CMK (cell line): ENCODE measurements around the gene NR4A2.

Source experiments
- DNase-seq: peaks from one replicate; pipeline ENCODE4 v3.0.0-alpha.2; 2010; ENCODE audit warnings: low read depth

Gene NR4A2

DNA sequence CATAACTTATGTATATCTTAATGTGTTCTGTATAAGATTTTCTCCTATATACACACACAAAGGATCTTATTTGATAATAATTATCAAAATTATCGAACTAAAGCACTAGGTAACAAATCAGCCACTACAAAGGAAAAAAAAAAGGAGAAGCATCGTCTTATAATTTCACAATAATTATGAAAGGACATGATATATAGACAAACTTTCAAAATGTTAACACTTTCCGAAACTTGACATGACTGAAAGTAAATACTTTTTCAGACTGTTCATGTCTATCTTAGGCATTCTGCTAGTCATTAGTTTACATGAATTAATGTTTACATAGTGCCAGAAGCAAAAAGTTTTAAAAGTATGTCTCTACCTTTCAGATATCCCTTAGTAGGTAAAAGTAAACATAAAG, 7.3 kb upstream of the NR4A2 start:
- DNase-seq, result no peak

GRCh38 chr2:156339110-156339847, 6.8 kb upstream of the NR4A2 start:
- no peak for DNase-seq

DNA sequence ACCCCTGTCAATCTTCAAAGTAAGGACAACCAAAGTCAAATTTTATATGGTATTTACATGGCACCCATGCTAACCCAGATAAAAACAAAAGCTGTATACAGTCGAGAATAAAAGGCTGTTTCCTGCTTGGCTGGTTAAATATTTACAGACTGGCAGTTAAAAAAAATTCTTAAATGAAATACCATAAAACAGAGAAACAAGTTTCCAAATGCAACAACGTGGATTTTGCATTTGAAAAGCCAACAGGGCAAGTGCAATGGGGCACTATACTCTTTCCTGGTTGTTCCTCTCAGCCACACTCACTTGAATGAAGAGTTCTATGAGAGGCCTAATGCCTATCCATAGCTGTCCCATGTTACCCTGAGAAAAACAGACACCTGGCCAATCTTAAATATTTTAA, 6.1 kb upstream of the NR4A2 start:
- DNase-seq, result no peak

- no peak for DNase-seq
These were observed 2.3 kb upstream of the NR4A2 start for GRCh38 chr2:156334496-156335478.

GRCh38 chr2:156333951-156334495, 1.5 kb upstream of the NR4A2 start:
- no peak for DNase-seq

GRCh38 chr2:156333274-156333950, 891 bp upstream of the NR4A2 start:
- no peak for DNase-seq

GRCh38 chr2:156332284-156332533, 312 bp downstream of the NR4A2 start:
- DNase-seq, result no peak

GRCh38 chr2:156331572-156332283, 793 bp downstream of the NR4A2 start:
- no peak for DNase-seq

- no peak for DNase-seq
These were observed 2.4 kb downstream of the NR4A2 start for GRCh38 chr2:156329927-156330726.

DNA sequence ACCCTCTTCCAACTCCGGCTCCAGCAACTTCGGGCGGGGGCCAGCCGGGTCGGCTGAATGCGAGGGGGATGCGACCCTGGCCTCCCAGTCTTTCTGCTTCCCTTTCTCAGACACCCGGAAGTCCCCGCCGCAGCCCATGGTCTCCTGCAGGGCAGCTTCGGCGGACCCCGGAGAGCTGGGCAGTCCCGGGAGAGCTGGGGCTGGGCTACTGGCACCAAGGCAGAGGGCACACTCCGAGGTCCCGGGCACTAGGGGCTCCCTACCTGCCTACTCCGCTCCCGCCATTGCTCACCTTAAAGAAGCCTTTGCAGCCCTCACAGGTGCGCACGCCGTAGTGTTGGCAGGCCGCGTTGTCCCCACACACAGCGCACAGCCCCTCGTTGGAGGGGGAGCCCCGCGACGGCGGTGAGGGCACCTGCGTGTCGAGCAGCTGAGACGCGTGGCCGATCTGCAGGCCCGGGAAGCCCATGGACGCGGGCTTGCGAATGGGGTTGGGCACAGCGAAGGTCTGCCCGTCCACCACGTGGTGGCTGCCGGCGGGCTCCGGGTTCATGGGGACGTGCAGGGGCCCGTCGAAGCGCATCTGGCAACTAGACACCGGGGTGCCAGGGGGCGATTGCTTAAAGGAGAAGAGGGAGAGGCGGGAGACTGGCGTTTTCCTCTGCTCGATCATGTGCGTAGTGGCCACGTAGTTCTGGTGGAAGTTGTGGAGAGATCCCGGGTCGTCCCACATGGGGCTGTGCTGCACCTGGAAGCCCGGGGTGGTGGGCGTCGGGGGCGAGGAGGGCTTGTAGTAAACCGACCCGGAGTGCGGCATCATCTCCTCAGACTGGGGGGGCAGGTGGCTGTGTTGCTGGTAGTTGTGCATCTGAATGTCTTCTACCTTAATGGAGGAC, 3.2 kb downstream of the NR4A2 start:
- DNase-seq, result no peak

DNA sequence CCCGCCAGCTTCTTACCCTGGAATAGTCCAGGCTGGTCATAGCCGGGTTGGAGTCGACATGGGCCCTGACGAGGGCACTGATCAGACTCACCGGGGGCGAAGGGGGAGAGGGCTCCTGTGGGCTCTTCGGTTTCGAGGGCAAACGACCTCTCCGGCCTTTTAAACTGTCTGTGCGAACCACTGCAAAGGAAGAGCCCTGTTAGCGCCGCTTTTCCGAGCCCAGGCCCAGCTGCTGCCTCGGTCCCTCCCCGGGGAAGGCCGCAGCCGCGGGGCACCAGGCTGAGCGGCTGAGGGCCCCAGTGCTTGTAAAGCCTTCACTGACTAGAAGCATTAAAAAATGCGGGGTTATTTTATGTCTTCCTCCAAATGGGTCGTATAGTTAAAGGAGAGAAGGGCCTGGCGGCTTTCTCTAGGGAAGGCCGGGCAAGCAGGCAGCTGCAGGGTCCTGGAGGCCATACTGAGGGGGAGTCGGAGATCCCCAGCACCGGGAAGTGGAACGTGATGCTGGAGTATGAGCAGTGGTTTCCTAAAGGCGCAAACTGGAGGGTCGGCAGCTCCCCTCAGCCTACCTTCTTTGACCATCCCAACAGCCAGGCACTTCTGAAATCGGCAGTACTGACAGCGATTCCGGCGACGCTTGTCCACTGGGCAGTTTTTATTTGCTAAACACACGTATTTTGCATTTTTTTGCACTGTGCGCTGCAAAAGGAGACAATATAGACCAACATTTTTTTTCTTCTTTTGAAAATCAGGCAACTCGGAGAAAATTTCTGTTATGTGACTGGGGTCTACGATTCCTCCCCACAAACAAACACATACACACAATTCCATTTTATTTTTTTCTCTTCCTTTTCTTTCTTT, 4.5 kb downstream of the NR4A2 start:
- DNase-seq, result no peak

GRCh38 chr2:156326526-156327095, 5.9 kb downstream of the NR4A2 start:
- DNase-seq, result no peak

DNA sequence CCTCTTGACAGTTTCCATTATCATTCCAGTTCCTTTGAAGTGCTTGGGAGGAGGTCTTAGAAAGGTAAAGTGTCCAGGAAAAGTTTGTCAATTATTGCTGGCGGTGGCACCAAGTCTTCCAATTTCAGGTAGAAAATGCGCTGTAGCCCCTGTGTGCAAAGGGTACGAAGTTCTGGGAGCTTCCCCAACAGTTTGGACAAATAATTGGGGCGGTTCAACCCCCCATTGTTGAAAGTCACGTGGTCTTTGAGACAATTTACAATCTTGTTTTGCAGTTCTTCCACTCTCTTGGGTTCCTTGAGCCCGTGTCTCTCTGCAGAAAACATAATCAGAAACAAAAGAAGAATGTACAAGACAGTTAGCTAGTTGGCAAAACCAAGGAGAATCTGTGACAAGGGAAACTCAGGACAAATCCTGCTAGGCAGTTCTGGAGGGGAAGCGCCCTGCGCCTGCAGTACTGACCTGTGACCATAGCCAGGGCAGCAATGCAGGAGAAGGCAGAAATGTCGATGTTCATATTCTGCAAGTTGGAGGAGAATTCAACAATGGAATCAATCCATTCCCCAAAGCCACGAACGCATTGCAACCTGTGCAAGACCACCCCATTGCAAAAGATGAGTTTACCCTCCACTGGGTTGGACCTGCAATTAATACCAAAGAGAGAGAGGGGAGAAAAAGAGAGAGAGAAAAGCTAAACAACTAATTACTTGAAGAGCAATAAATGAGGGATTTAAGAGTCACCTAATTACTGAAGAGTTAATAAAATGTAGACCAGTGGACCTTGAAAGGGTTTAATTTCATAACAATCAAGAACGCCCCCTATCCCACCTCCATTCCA, 6.6 kb downstream of the NR4A2 start:
- no peak for DNase-seq

- DNase-seq, result no peak
These were observed 8.8 kb downstream of the NR4A2 start for GRCh38 chr2:156323754-156324153.

DNA sequence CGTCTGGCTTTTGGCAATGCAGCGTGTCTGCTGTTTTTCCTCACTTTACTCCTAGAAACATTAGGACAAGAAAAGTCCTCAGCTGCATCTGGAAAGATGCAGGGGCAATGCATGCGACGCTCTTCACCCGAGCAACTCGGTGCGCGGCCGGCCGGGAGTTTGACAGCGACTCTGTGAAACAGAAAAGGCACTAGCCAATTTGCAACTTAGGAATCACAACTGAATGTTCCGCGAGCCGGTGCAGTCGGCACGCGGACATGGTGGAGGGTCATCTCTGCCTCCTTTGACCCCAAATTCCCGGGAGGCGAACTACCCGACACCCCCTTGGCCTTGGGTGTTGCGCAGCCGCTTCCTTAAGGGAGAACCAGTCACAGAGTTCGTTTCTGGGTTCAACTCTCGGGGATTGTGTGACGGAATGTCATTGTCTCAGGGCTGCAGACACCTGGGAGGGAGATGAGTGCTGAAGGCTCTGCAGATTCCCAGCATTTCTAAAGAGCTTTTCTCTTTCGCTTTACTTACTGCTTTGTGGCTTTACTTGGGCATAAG, 9.8 kb downstream of the NR4A2 start:
- DNase-seq, result no peak

- no peak for DNase-seq
These were observed 10.4 kb downstream of the NR4A2 start for GRCh38 chr2:156322051-156322685.
